SK-N-SH (cell line): ENCODE data around the gene WDR7. TPM values are rescaled to one million over a fixed set of nuclear protein-coding genes. Genes with fewer than 3 reads are reported as not detected.

Source experiments
- CTCF ChIA-PET: fragments of 300-600, 350-600 bp; formaldehyde crosslinking; extraction: SDS; loops from one replicate; lab custom pipeline; 2021; lab: Yijun Ruan, JAX
- POLR2A ChIA-PET: fragments of 350-600 bp; sonication (Branson Sonifier 250); formaldehyde crosslinking; extraction: SDS; loops from one replicate; lab custom pipeline; 2020; ENCODE audit warnings: antibody characterized with exemption, inconsistent platforms; lab: Yijun Ruan, JAX
- DNase-seq: peaks from one replicate; pipeline ENCODE4 v3.0.0; 2012
- H2AFZ ChIP-seq: fragments of 200-600 bp; sonication (generic); 2 replicates; pipeline ENCODE4 v1.8.1; 2016; ENCODE audit warnings: antibody characterized with exemption, mild to moderate bottlenecking, low read depth
- H3F3A ChIP-seq: fragments of 200-600 bp; sonication (generic); replicated peaks from 2 replicates; pipeline ENCODE3; 2016; ENCODE audit warnings: antibody characterized with exemption, mild to moderate bottlenecking; ENCODE audit not compliant: insufficient read depth
- H3K27ac ChIP-seq, 2 experiments: fragments of 200-500 bp in 1 of 2; fragments of 200-600 bp in 1 of 2; sonication (Bioruptor generic) in 1 of 2; sonication (generic), shearing (Covaris generic) in 1 of 2; 2 replicates each; pipeline versions ENCODE4 v1.5.1 to v1.6.1; 2014 to 2016; ENCODE audit warnings: low read depth in 2 of 2, inconsistent platforms in 1 of 2, low read length in 1 of 2, mild to moderate bottlenecking in 1 of 2, mixed read lengths in 1 of 2
- H3K27me3 ChIP-seq: fragments of 200-600 bp; sonication (generic), shearing (Covaris generic); 2 replicates; pipeline ENCODE4 v1.6.1; 2016; ENCODE audit warnings: mixed run types; ENCODE audit not compliant: insufficient read depth
- H3K36me3 ChIP-seq, 2 experiments: fragments of 200-500 bp in 1 of 2; fragments of 200-600 bp in 1 of 2; sonication (Bioruptor generic) in 1 of 2; sonication (generic) in 1 of 2; replicated peaks in 1 of 2; 2 replicates each; pipeline versions ENCODE3 to v1.5.1; 2014 to 2016; ENCODE audit warnings: low read length in 1 of 2, mild to moderate bottlenecking in 1 of 2; ENCODE audit not compliant: insufficient read depth in 2 of 2, control insufficient read depth in 1 of 2
- H3K4me1 ChIP-seq, 2 experiments: fragments of 200-500 bp in 1 of 2; fragments of 200-600 bp in 1 of 2; sonication (Bioruptor generic) in 1 of 2; sonication (generic), shearing (Covaris generic) in 1 of 2; 2 replicates each; pipeline versions ENCODE4 v1.5.1 to v1.6.1; 2014 to 2016; ENCODE audit warnings: low read depth in 1 of 2, low read length in 1 of 2, mixed run types in 1 of 2; ENCODE audit not compliant: insufficient read depth in 2 of 2, control insufficient read depth in 1 of 2
- H3K4me2 ChIP-seq: fragments of 200-600 bp; sonication (generic), shearing (Covaris generic); 2 replicates; pipeline ENCODE4 v1.6.1; 2017; ENCODE audit warnings: mixed run types
- H3K4me3 ChIP-seq, 2 experiments: fragments of 200-500 bp in 1 of 2; fragments of 200-600 bp in 1 of 2; sonication (Bioruptor generic) in 1 of 2; sonication (generic), shearing (Covaris generic) in 1 of 2; 2 replicates each; pipeline versions ENCODE4 v1.5.1 to v1.8.1; 2014 to 2016; ENCODE audit warnings: low read depth in 2 of 2, inconsistent platforms in 1 of 2, low read length in 1 of 2, mild to moderate bottlenecking in 1 of 2, mixed read lengths in 1 of 2, moderate library complexity in 1 of 2
- H3K79me2 ChIP-seq: fragments of 200-600 bp; sonication (generic); 2 replicates; pipeline ENCODE4 v1.8.1; 2017; ENCODE audit warnings: mild to moderate bottlenecking; ENCODE audit not compliant: insufficient read depth
- H3K9ac ChIP-seq: fragments of 200-600 bp; sonication (generic); 2 replicates; pipeline ENCODE4 v1.6.1; 2017; ENCODE audit warnings: mixed run types
- H3K9me2 ChIP-seq: fragments of 200-600 bp; sonication (generic); 2 replicates; pipeline ENCODE4 v1.6.1; 2017; ENCODE audit warnings: mixed run types
- H3K9me3 ChIP-seq: fragments of 200-600 bp; sonication (generic); 2 replicates; pipeline ENCODE4 v1.6.1; 2017; ENCODE audit warnings: mixed run types, mild to moderate bottlenecking, moderate library complexity
- H4K20me1 ChIP-seq: fragments of 200-600 bp; sonication (generic); 2 replicates; pipeline ENCODE4 v1.6.1; 2017; ENCODE audit warnings: mild to moderate bottlenecking, mixed run types; ENCODE audit not compliant: insufficient read depth
- ELF1 ChIP-seq: IDR thresholded peaks from 2 replicates; pipeline ENCODE4 v1.4.0; 2012
- FOSL2 ChIP-seq: IDR thresholded peaks from 2 replicates; pipeline ENCODE4 v1.4.0; 2012; ENCODE audit warnings: low read depth, mild to moderate bottlenecking, moderate library complexity, borderline replicate concordance
- FOXM1 ChIP-seq: IDR thresholded peaks from 2 replicates; pipeline ENCODE4 v1.4.0; 2012; ENCODE audit warnings: low read depth, mild to moderate bottlenecking
- GABPA ChIP-seq: IDR thresholded peaks from 2 replicates; pipeline ENCODE4 v1.4.0; 2012; ENCODE audit warnings: low read depth, mild to moderate bottlenecking
- MEF2A ChIP-seq: IDR thresholded peaks from 2 replicates; pipeline ENCODE4 v1.4.0; 2012; ENCODE audit warnings: low read depth, borderline replicate concordance
- NFIC ChIP-seq: IDR thresholded peaks from 2 replicates; pipeline ENCODE4 v1.4.0; 2012; ENCODE audit warnings: borderline replicate concordance
- POLR2AphosphoS5 ChIP-seq: IDR thresholded peaks from 2 replicates; pipeline ENCODE4 v1.6.1; 2012; ENCODE audit warnings: low read depth, low read length
- RAD21 ChIP-seq: IDR thresholded peaks from 2 replicates; pipeline ENCODE4 v1.6.1; 2012; ENCODE audit warnings: mild to moderate bottlenecking, low read length
- RCOR1 ChIP-seq: fragments of 150-350 bp; IDR thresholded peaks from 2 replicates; pipeline ENCODE4 v1.6.1; 2017; ENCODE audit warnings: antibody characterized with exemption, low read length
- RFX5 ChIP-seq: IDR thresholded peaks from 2 replicates; pipeline ENCODE4 v1.6.1; 2012; ENCODE audit warnings: mild to moderate bottlenecking, improper control_type of control experiment, low read length
- SIN3A ChIP-seq: IDR thresholded peaks from 2 replicates; pipeline ENCODE4 v1.6.1; 2012; ENCODE audit warnings: low read depth, mild to moderate bottlenecking, low read length, moderate library complexity, borderline replicate concordance
- TAF1 ChIP-seq: IDR thresholded peaks from 2 replicates; pipeline ENCODE4 v1.6.1; 2012; ENCODE audit warnings: low read depth, mild to moderate bottlenecking, low read length, moderate library complexity, borderline replicate concordance
- TEAD4 ChIP-seq: IDR thresholded peaks from 2 replicates; pipeline ENCODE4 v1.4.0; 2012; ENCODE audit warnings: mild to moderate bottlenecking, borderline replicate concordance; ENCODE audit not compliant: insufficient read depth
- WGBS: methylation state at CpG from one replicate; pipeline ENCODE4 v1.1.6; 2017; ENCODE audit warnings: low lambda C conversion rate; 5-methylcytosine and 5-hydroxymethylcytosine counted together
- polyA plus RNA-seq, 3 experiments: library from polyadenylated mRNA; depleted of rRNA; stranded (reverse); fragments of >200 nt; gene quantifications; 2 replicates each; pipeline ENCODE4 v1.2.3, GENCODE V29; 2012
- TF ChIP-seq, protein P1 (sequence below): IDR thresholded peaks from 2 replicates; pipeline ENCODE4 v1.6.1; 2012; ENCODE audit warnings: mild to moderate bottlenecking, low read depth, low read length, moderate library complexity
- TF ChIP-seq, protein P2 (sequence below): fragments of 150-350 bp; IDR thresholded peaks from 2 replicates; pipeline ENCODE4 v1.6.1; 2017; ENCODE audit warnings: antibody characterized with exemption, low read length, low read depth, borderline replicate concordance
- TF ChIP-seq, protein P3 (sequence below): fragments of 200-600 bp; sonication (generic); IDR thresholded peaks from 2 replicates; pipeline ENCODE4 v1.6.1; 2017; ENCODE audit warnings: antibody characterized with exemption, mild to moderate bottlenecking, moderate library complexity
- TF ChIP-seq, protein P4 (sequence below): IDR thresholded peaks from 2 replicates; pipeline ENCODE4 v1.4.0; 2012; ENCODE audit warnings: low read depth, borderline replicate concordance
- TF ChIP-seq, protein P5 (sequence below): IDR thresholded peaks from 2 replicates; pipeline ENCODE4 v1.4.0; 2012; ENCODE audit warnings: low read depth
- TF ChIP-seq, protein P6 (sequence below): fragments of 150-350 bp; IDR thresholded peaks from 2 replicates; pipeline ENCODE4 v1.6.1; 2016; ENCODE audit warnings: mild to moderate bottlenecking, low read depth, low read length

The WDR7 gene
- polyA plus RNA-seq, 1 of the 3 experiments (the other 2 are of a cell fraction) = 4.1 TPM

DNA sequence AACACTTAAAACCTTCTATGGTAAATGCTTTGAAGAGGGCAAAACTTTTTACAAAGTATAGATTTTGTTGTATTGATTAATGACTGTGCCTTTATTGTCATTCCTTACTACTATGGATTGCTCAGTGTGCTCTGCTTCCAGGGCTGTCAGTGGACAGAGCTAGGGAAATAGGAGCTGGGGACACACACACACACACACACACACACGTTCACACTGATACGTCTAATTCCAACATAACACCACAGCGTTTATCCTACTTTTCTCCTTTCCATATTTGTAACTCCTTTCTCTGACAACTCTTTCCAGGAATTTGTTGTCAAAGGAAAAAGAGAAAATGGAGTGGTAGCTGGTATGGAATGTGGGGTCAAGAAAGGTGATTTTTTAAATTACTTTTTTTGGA lies 21.8 kb downstream of the WDR7 start:
- no peaks in the 10 kb centered on the region for H4K20me1 ChIP-seq
- no peaks in the 10 kb centered on the region; the same call in none of the 2 replicates for H3K79me2 ChIP-seq
- H3K27ac ChIP-seq = no peak overlapping the region
- ChIA-PET CTCF (no interaction called here), POLR2A (no interaction called here)
- WGBS = 91% methylated on average over 3 of the region's 3 CpGs
- no peak overlapping the region for H2AFZ ChIP-seq
- no peak overlapping the region for H3K9ac ChIP-seq
- no peaks in the 10 kb centered on the region for H3K9me2 ChIP-seq
- no peaks in the 10 kb centered on the region for H3K4me1 ChIP-seq
- H3K9me3 ChIP-seq = no peaks in the 10 kb centered on the region
- H3K4me3 ChIP-seq = no peak overlapping the region
- no peak for TF ChIP-seq TEAD4
- TF ChIP-seq MEF2A = no peak
- TF ChIP-seq, protein P1, sequence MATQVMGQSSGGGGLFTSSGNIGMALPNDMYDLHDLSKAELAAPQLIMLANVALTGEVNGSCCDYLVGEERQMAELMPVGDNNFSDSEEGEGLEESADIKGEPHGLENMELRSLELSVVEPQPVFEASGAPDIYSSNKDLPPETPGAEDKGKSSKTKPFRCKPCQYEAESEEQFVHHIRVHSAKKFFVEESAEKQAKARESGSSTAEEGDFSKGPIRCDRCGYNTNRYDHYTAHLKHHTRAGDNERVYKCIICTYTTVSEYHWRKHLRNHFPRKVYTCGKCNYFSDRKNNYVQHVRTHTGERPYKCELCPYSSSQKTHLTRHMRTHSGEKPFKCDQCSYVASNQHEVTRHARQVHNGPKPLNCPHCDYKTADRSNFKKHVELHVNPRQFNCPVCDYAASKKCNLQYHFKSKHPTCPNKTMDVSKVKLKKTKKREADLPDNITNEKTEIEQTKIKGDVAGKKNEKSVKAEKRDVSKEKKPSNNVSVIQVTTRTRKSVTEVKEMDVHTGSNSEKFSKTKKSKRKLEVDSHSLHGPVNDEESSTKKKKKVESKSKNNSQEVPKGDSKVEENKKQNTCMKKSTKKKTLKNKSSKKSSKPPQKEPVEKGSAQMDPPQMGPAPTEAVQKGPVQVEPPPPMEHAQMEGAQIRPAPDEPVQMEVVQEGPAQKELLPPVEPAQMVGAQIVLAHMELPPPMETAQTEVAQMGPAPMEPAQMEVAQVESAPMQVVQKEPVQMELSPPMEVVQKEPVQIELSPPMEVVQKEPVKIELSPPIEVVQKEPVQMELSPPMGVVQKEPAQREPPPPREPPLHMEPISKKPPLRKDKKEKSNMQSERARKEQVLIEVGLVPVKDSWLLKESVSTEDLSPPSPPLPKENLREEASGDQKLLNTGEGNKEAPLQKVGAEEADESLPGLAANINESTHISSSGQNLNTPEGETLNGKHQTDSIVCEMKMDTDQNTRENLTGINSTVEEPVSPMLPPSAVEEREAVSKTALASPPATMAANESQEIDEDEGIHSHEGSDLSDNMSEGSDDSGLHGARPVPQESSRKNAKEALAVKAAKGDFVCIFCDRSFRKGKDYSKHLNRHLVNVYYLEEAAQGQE = no peak
- no peak for TF ChIP-seq FOSL2
- TF ChIP-seq, protein P2, sequence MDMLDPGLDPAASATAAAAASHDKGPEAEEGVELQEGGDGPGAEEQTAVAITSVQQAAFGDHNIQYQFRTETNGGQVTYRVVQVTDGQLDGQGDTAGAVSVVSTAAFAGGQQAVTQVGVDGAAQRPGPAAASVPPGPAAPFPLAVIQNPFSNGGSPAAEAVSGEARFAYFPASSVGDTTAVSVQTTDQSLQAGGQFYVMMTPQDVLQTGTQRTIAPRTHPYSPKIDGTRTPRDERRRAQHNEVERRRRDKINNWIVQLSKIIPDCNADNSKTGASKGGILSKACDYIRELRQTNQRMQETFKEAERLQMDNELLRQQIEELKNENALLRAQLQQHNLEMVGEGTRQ = no peak
- TF ChIP-seq RFX5 = no peak
- TF ChIP-seq, protein P3, sequence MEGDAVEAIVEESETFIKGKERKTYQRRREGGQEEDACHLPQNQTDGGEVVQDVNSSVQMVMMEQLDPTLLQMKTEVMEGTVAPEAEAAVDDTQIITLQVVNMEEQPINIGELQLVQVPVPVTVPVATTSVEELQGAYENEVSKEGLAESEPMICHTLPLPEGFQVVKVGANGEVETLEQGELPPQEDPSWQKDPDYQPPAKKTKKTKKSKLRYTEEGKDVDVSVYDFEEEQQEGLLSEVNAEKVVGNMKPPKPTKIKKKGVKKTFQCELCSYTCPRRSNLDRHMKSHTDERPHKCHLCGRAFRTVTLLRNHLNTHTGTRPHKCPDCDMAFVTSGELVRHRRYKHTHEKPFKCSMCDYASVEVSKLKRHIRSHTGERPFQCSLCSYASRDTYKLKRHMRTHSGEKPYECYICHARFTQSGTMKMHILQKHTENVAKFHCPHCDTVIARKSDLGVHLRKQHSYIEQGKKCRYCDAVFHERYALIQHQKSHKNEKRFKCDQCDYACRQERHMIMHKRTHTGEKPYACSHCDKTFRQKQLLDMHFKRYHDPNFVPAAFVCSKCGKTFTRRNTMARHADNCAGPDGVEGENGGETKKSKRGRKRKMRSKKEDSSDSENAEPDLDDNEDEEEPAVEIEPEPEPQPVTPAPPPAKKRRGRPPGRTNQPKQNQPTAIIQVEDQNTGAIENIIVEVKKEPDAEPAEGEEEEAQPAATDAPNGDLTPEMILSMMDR = no peak
- TF ChIP-seq, protein P4, sequence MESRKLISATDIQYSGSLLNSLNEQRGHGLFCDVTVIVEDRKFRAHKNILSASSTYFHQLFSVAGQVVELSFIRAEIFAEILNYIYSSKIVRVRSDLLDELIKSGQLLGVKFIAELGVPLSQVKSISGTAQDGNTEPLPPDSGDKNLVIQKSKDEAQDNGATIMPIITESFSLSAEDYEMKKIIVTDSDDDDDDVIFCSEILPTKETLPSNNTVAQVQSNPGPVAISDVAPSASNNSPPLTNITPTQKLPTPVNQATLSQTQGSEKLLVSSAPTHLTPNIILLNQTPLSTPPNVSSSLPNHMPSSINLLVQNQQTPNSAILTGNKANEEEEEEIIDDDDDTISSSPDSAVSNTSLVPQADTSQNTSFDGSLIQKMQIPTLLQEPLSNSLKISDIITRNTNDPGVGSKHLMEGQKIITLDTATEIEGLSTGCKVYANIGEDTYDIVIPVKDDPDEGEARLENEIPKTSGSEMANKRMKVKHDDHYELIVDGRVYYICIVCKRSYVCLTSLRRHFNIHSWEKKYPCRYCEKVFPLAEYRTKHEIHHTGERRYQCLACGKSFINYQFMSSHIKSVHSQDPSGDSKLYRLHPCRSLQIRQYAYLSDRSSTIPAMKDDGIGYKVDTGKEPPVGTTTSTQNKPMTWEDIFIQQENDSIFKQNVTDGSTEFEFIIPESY = no peak
- no peak for TF ChIP-seq SIN3A
- TF ChIP-seq GABPA = no peak
- TF ChIP-seq TAF1 = no peak
- no peak for TF ChIP-seq ELF1
- TF ChIP-seq, protein P5, sequence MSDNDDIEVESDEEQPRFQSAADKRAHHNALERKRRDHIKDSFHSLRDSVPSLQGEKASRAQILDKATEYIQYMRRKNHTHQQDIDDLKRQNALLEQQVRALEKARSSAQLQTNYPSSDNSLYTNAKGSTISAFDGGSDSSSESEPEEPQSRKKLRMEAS = no peak
- TF ChIP-seq POLR2AphosphoS5 = no peak
- TF ChIP-seq RAD21 = no peak
- TF ChIP-seq NFIC = no peak
- TF ChIP-seq RCOR1 = no peak
- TF ChIP-seq FOXM1 = no peak
- TF ChIP-seq, protein P6, sequence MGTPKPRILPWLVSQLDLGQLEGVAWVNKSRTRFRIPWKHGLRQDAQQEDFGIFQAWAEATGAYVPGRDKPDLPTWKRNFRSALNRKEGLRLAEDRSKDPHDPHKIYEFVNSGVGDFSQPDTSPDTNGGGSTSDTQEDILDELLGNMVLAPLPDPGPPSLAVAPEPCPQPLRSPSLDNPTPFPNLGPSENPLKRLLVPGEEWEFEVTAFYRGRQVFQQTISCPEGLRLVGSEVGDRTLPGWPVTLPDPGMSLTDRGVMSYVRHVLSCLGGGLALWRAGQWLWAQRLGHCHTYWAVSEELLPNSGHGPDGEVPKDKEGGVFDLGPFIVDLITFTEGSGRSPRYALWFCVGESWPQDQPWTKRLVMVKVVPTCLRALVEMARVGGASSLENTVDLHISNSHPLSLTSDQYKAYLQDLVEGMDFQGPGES = no peak
- no peak overlapping the region for H3K4me2 ChIP-seq
- no peaks in the 10 kb centered on the region for H3F3A ChIP-seq
- no peaks in the 10 kb centered on the region for H3K36me3 ChIP-seq
- no peaks in the 10 kb centered on the region for H3K27me3 ChIP-seq
- DNase-seq = no peak
